Fibroblast of skin of left biceps (primary cell): ENCODE results near the gene PSMB9.
A peak's percentile ranks its signal among the peaks of the same experiment; 100 is the strongest.

Source experiments
- DNase-seq, 2 experiments: peaks; one replicate each; pipeline ENCODE4 v3.0.0-alpha.2; 2013; ENCODE audit warnings: low read depth in 2 of 2

PSMB9 gene

GRCh38 chr6:32905078-32905477 lies 51.1 kb downstream of the PSMB9 start:
- DNase-seq, result no peak

GRCh38 chr6:32906539-32906938 lies 52.5 kb downstream of the PSMB9 start:
- peak in 1 of 2 experiments; percentile 39 for DNase-seq

- DNase-seq, result no peak
Measured at GRCh38 chr6:32908897-32909296, 54.9 kb downstream of the PSMB9 start.
